ENCODE data around the gene FBN1. TPM values are rescaled to one million over a fixed set of nuclear protein-coding genes. Genes with fewer than 3 reads are reported as not detected.
A peak's percentile ranks its signal among the peaks of the same experiment; 100 is the strongest.

Gene FBN1
- total RNA-seq, 1 donor, result 984 TPM

GRCh38 chr15:48616216-48616615, 29.3 kb downstream of the FBN1 start:
- DNase-seq (ENCODE audit: low read depth), result no peak
- H3K4me3 ChIP-seq (ENCODE audit: low read depth, low read length), result no peak overlapping the region

DNA sequence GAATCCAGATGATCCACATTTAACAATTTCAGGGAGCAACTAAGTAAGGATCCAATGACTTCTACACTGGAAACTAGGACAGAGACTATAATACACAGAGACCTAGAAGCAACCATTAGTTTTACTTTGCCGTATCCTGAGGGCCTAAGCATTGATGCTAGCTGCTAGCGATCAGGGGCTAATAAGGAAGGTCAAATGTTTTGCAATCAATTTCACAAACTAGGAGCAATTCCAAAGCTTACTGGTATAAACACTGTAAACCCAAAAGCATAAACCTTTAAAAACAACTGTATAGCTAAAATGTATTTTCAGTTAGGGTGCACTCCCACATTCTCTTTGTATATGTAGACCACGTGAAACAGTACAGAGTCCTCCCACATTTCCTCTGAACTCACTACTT, 31.5 kb downstream of the FBN1 start:
- TF ChIP-seq CTCF (IDR thresholded peaks at IDR 0.05; ENCODE audit: insufficient read depth, low read length), result no peak
- no peak for DNase-seq (ENCODE audit: low read depth)
- H3K4me3 ChIP-seq (ENCODE audit: low read depth, low read length), result no peak overlapping the region

More at GRCh38 chr15:48616216-48616615, 29.3 kb downstream of the FBN1 start:
- no peak for TF ChIP-seq CTCF (IDR thresholded peaks at IDR 0.05; ENCODE audit: insufficient read depth, low read length)

DNA sequence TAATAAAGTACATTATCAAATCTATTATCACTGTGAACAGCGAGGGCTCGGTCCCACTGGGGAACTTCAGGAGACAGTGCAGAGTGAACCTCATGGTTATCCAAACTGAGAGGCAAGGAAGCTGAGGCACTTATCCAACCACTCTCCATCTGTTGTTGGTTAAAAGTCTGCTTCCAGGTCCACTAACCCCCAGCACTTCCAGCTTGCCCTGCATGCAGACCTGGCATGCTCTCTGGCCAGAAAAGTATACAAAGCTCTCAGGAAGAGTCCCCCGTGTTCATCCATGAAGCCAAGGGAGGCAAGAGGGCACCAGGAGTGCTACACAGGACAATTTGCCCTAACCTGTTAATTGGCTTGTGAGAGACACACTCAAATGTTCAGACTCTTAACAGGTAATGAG, 36.0 kb downstream of the FBN1 start:
- H3K4me3 ChIP-seq (ENCODE audit: low read depth, low read length), result no peak overlapping the region
- TF ChIP-seq CTCF (IDR thresholded peaks at IDR 0.05; ENCODE audit: insufficient read depth, low read length), result no peak
- no peak for DNase-seq (ENCODE audit: low read depth)

DNA sequence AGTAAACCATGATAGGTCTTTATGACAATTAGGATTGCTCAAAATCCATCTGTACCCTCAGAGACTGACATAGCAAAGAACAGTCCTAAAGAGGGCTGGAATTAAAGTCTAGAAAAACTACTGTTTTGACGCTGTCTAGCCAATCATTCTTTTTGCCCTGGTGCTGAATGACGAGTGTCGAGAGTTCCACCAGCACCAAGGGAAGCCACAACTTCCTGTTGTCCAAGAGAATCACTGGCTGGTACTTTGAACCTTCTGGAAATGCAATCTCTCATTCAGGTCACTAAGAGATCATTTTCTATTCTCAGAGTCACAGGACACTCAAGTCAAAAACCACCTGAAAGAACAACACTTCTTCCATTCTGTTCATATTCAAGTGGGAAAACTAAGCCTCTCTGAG, 37.7 kb downstream of the FBN1 start:
- TF ChIP-seq CTCF (IDR thresholded peaks at IDR 0.05; ENCODE audit: insufficient read depth, low read length), result no peak
- DNase-seq (ENCODE audit: low read depth), result no peak
- no peak overlapping the region for H3K4me3 ChIP-seq (ENCODE audit: low read depth, low read length)

GRCh38 chr15:48604567-48604966, 40.9 kb downstream of the FBN1 start:
- H3K4me3 ChIP-seq (ENCODE audit: low read depth, low read length), result no peak overlapping the region
- DNase-seq (ENCODE audit: low read depth), result peak; percentile 66
- no peak for TF ChIP-seq CTCF (IDR thresholded peaks at IDR 0.05; ENCODE audit: insufficient read depth, low read length)

- peak; percentile 48 for DNase-seq (ENCODE audit: low read depth)
These were observed 41.6 kb downstream of the FBN1 start for GRCh38 chr15:48603922-48604321.

More at GRCh38 chr15:48603922-48604321, 41.6 kb downstream of the FBN1 start:
- TF ChIP-seq CTCF (IDR thresholded peaks at IDR 0.05; ENCODE audit: insufficient read depth, low read length), result no peak
- H3K4me3 ChIP-seq (ENCODE audit: low read depth, low read length), result no peak overlapping the region

All from fibroblast of the aortic adventitia (primary cell).